CD14-positive monocyte (primary cell): ENCODE measurements around the gene EEF1AKMT3. TPM values are rescaled to one million over a fixed set of nuclear protein-coding genes. Genes with fewer than 3 reads are reported as not detected.

Experiments used
- DNase-seq, 3 donors: peaks; one replicate each; pipeline ENCODE4 v3.0.0-alpha.2; 2011 to 2022
- H2AFZ ChIP-seq: 2 replicates; pipeline ENCODE4 v1.6.0; 2012; ENCODE audit warnings: mild to moderate bottlenecking, low read depth, low read length, inconsistent platforms; ENCODE audit not compliant: insufficient read depth, poor library complexity, severe bottlenecking
- H3K27ac ChIP-seq, 2 donors: 1 replicate in 1 of 2; 2 replicates in 1 of 2; pipeline ENCODE4 v1.5.1; 2012 to 2013; ENCODE audit warnings: low read length in 2 of 2, control low read depth in 1 of 2, inconsistent platforms in 1 of 2, low read depth in 1 of 2, mild to moderate bottlenecking in 1 of 2
- H3K27me3 ChIP-seq, 2 donors: one replicate each; pipeline versions ENCODE4 v1.6.0 to v1.6.1; 2011 to 2013; ENCODE audit warnings: low read length in 2 of 2; ENCODE audit not compliant: control insufficient read depth in 2 of 2, insufficient read depth in 2 of 2
- H3K36me3 ChIP-seq, 2 donors: replicated peaks in 1 of 2; 1 replicate in 1 of 2; 2 replicates in 1 of 2; pipeline versions ENCODE4 v1.5.1 to v1.6.1; 2012 to 2013; ENCODE audit warnings: low read length in 2 of 2, control low read depth in 1 of 2, inconsistent platforms in 1 of 2, mild to moderate bottlenecking in 1 of 2; ENCODE audit not compliant: insufficient read depth in 2 of 2, control insufficient read depth in 1 of 2
- H3K4me1 ChIP-seq, 2 donors: 1 replicate in 1 of 2; 2 replicates in 1 of 2; pipeline versions ENCODE4 v1.5.1 to v1.6.1; 2012 to 2013; ENCODE audit warnings: low read length in 2 of 2, control low read depth in 1 of 2, inconsistent platforms in 1 of 2, mild to moderate bottlenecking in 1 of 2, moderate library complexity in 1 of 2; ENCODE audit not compliant: insufficient read depth in 2 of 2, control insufficient read depth in 1 of 2
- H3K4me2 ChIP-seq: replicated peaks from 2 replicates; pipeline ENCODE3; 2012; ENCODE audit warnings: low read length, moderate library complexity, mild to moderate bottlenecking; ENCODE audit not compliant: poor library complexity, severe bottlenecking; ENCODE audit errors: extremely low read depth
- H3K4me3 ChIP-seq, 3 experiments: fragments of 200-600 bp in 1 of 3; sonication (generic) in 1 of 3; replicated peaks in 1 of 3; 1 replicate in 2 of 3; 2 replicates in 1 of 3; pipeline ENCODE4 v1.5.1; 2011 to 2013; ENCODE audit warnings: low read length in 3 of 3, mild to moderate bottlenecking in 3 of 3, control low read depth in 2 of 3, low read depth in 2 of 3, inconsistent platforms in 1 of 3, moderate library complexity in 1 of 3
- H3K79me2 ChIP-seq: 2 replicates; pipeline ENCODE4 v1.6.0; 2012; ENCODE audit warnings: mild to moderate bottlenecking, control low read depth, inconsistent platforms, low read length, moderate library complexity; ENCODE audit not compliant: insufficient read depth
- H3K9ac ChIP-seq: 2 replicates; pipeline ENCODE4 v1.6.0; 2017; ENCODE audit warnings: low read length, mild to moderate bottlenecking; ENCODE audit not compliant: insufficient read depth, poor library complexity, severe bottlenecking
- H3K9me3 ChIP-seq, 2 donors: replicated peaks in 1 of 2; 1 replicate in 1 of 2; 2 replicates in 1 of 2; pipeline versions ENCODE4 v1.5.1 to v1.6.1; 2012 to 2013; ENCODE audit warnings: low read length in 2 of 2, control low read depth in 1 of 2; ENCODE audit not compliant: control insufficient read depth in 1 of 2, insufficient read depth in 1 of 2
- H4K20me1 ChIP-seq: 2 replicates; pipeline ENCODE4 v1.6.0; 2012; ENCODE audit warnings: mild to moderate bottlenecking, low read length, control low read depth, moderate library complexity; ENCODE audit not compliant: insufficient read depth
- H3K27ac Mint-ChIP-seq, 7 donors: one replicate each; pipeline ENCODE4 v1.8.0; 2020; ENCODE audit warnings: mild to moderate bottlenecking in 7 of 7, mixed read lengths in 7 of 7, moderate library complexity in 6 of 7, inconsistent platforms in 2 of 7
- H3K27me3 Mint-ChIP-seq, 3 donors: one replicate each; pipeline ENCODE4 v1.8.0; 2021 to 2022; ENCODE audit warnings: low read depth in 3 of 3, mild to moderate bottlenecking in 3 of 3, mixed read lengths in 3 of 3, moderate library complexity in 3 of 3, inconsistent platforms in 1 of 3
- H3K36me3 Mint-ChIP-seq, 2 donors: one replicate each; pipeline ENCODE4 v1.8.0; 2020; ENCODE audit warnings: mixed read lengths in 2 of 2, inconsistent platforms in 1 of 2, mild to moderate bottlenecking in 1 of 2
- H3K4me1 Mint-ChIP-seq: one replicate; pipeline ENCODE4 v1.8.0; 2020; ENCODE audit warnings: mild to moderate bottlenecking, mixed read lengths
- H3K4me3 Mint-ChIP-seq, 2 donors: one replicate each; pipeline ENCODE4 v1.8.0; 2020; ENCODE audit warnings: mild to moderate bottlenecking in 2 of 2, mixed read lengths in 2 of 2, moderate library complexity in 1 of 2
- H3K9me3 Mint-ChIP-seq, 7 donors: one replicate each; pipeline ENCODE4 v1.8.0; 2020 to 2022; ENCODE audit warnings: mixed read lengths in 7 of 7, mild to moderate bottlenecking in 6 of 7, moderate library complexity in 6 of 7, inconsistent platforms in 2 of 7
- WGBS: methylation state at CpG from one replicate; pipeline ENCODE4 v1.1.5; 2013; ENCODE audit warnings: missing lambda C conversion rate; ENCODE audit not compliant: insufficient coverage; 5-methylcytosine and 5-hydroxymethylcytosine counted together
- intact Hi-C, 2 donors: fragments of 100-400 bp; cut with micrococcal nuclease; formaldehyde crosslinking; loops; one replicate each; pipeline versions ENCODE4 v1.15.0 to v1.15.1; 2023
- polyA plus RNA-seq, 3 donors: library from polyadenylated mRNA; depleted of rRNA in 1 of 3; unstranded in 2 of 3; stranded (reverse) in 1 of 3; fragments of 300-500 nt in 2 of 3; fragments of >200 nt in 1 of 3; fragmentation: Illumina TruSeq in 2 of 3; gene quantifications; 1 replicate in 2 of 3; 2 replicates in 1 of 3; pipeline ENCODE4 v1.2.3, GENCODE V29; 2012 to 2021
- TF ChIP-seq, protein P1 (sequence below): fragments of 200-600 bp; IDR thresholded peaks from one replicate; pipeline ENCODE4 v1.8.0; 2022; ENCODE audit warnings: antibody characterized with exemption, mild to moderate bottlenecking

The EEF1AKMT3 gene
- polyA plus RNA-seq, 3 donors = 3.4 to 4.2 (median 3.4) TPM

- no peaks in the 10 kb centered on the region for H3K9me3 Mint-ChIP-seq
- peaks cover 22 to 43% of the 10 kb centered on the region in 2 donors for H3K36me3 Mint-ChIP-seq
- H3K27ac Mint-ChIP-seq = peak overlapping the region in 6 of 7 donors; percentile 84 to 92 (median 88)
- H3K27ac ChIP-seq = peak overlapping the region; percentile 79 to 82
- DNase-seq = no peak
- peaks cover 0 to 7% of the 10 kb centered on the region in 2 donors for H3K27me3 ChIP-seq
- TF ChIP-seq, protein P1, sequence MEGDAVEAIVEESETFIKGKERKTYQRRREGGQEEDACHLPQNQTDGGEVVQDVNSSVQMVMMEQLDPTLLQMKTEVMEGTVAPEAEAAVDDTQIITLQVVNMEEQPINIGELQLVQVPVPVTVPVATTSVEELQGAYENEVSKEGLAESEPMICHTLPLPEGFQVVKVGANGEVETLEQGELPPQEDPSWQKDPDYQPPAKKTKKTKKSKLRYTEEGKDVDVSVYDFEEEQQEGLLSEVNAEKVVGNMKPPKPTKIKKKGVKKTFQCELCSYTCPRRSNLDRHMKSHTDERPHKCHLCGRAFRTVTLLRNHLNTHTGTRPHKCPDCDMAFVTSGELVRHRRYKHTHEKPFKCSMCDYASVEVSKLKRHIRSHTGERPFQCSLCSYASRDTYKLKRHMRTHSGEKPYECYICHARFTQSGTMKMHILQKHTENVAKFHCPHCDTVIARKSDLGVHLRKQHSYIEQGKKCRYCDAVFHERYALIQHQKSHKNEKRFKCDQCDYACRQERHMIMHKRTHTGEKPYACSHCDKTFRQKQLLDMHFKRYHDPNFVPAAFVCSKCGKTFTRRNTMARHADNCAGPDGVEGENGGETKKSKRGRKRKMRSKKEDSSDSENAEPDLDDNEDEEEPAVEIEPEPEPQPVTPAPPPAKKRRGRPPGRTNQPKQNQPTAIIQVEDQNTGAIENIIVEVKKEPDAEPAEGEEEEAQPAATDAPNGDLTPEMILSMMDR = no peak
- peaks cover 7 to 13% (median 7%) of the 10 kb centered on the region in 3 donors for H3K27me3 Mint-ChIP-seq
- H3K4me3 Mint-ChIP-seq = peak overlapping the region; percentile 82 to 96
- peaks cover 27% of the 10 kb centered on the region for H3K79me2 ChIP-seq
- H3K36me3 ChIP-seq = peaks cover 14 to 39% of the 10 kb centered on the region in 2 donors
- peaks cover 27 to 32% of the 10 kb centered on the region in 2 donors for H3K4me1 ChIP-seq
- H3K4me3 ChIP-seq = peak overlapping the region in 1 of 3 experiments; percentile 81
- no peaks in the 10 kb centered on the region for H4K20me1 ChIP-seq
- H3K9me3 ChIP-seq = no peaks in the 10 kb centered on the region
- intact Hi-C loops = loop anchor here in 1 of 2 donors (10.0 kb wide), 1 partner anchor 206 kb away; the partner anchor contains the start of gene DCTN2
- peaks cover 37% of the 10 kb centered on the region for H3K4me1 Mint-ChIP-seq
- peak overlapping the region; percentile 72 for H3K9ac ChIP-seq
- 91% methylated on average over 10 of the region's 15 CpGs for WGBS
- H3K4me2 ChIP-seq = peak overlapping the region; percentile 88
- peak overlapping the region; percentile 92 for H2AFZ ChIP-seq
Observed at GRCh38 chr12:57750561-57751431, 21.6 kb upstream of the EEF1AKMT3 start.

- no peaks in the 10 kb centered on the region for H4K20me1 ChIP-seq
- peak overlapping the region; percentile 88 for H3K4me2 ChIP-seq
- H3K4me3 Mint-ChIP-seq = peak overlapping the region; percentile 82 to 96
- H2AFZ ChIP-seq = peak overlapping the region; percentile 92
- H3K36me3 ChIP-seq = peaks cover 14 to 38% of the 10 kb centered on the region in 2 donors
- peaks cover 32 to 37% of the 10 kb centered on the region in 2 donors for H3K4me1 ChIP-seq
- peaks cover 7 to 13% (median 7%) of the 10 kb centered on the region in 3 donors for H3K27me3 Mint-ChIP-seq
- intact Hi-C loops = loop anchor here in 1 of 2 donors (10.0 kb wide), 1 partner anchor 207 kb away; the partner anchor contains the start of gene DCTN2
- no peaks in the 10 kb centered on the region for H3K9me3 Mint-ChIP-seq
- 18% methylated on average over 7 of the region's 8 CpGs for WGBS
- peak overlapping the region; percentile 72 for H3K9ac ChIP-seq
- H3K4me3 ChIP-seq = peak overlapping the region; percentile 36 to 81 (median 68)
- H3K9me3 ChIP-seq = no peaks in the 10 kb centered on the region
- DNase-seq = no peak
- H3K36me3 Mint-ChIP-seq = peaks cover 22 to 41% of the 10 kb centered on the region in 2 donors
- H3K27ac ChIP-seq = peak overlapping the region; percentile 79 to 82
- TF ChIP-seq, protein P1 = no peak
- peaks cover 0 to 7% of the 10 kb centered on the region in 2 donors for H3K27me3 ChIP-seq
- peak overlapping the region; percentile 84 to 95 (median 89) for H3K27ac Mint-ChIP-seq
- H3K4me1 Mint-ChIP-seq = peaks cover 37% of the 10 kb centered on the region
- H3K79me2 ChIP-seq = peaks cover 27% of the 10 kb centered on the region
Observed at GRCh38 chr12:57751432-57751787, 21.0 kb upstream of the EEF1AKMT3 start.
